ENCODE data around the gene SLC25A23. TPM values are rescaled to one million over a fixed set of nuclear protein-coding genes. Genes with fewer than 3 reads are reported as not detected.

The SLC25A23 gene
- total RNA-seq, 1 donor from 2014 or later: 116 TPM

DNA sequence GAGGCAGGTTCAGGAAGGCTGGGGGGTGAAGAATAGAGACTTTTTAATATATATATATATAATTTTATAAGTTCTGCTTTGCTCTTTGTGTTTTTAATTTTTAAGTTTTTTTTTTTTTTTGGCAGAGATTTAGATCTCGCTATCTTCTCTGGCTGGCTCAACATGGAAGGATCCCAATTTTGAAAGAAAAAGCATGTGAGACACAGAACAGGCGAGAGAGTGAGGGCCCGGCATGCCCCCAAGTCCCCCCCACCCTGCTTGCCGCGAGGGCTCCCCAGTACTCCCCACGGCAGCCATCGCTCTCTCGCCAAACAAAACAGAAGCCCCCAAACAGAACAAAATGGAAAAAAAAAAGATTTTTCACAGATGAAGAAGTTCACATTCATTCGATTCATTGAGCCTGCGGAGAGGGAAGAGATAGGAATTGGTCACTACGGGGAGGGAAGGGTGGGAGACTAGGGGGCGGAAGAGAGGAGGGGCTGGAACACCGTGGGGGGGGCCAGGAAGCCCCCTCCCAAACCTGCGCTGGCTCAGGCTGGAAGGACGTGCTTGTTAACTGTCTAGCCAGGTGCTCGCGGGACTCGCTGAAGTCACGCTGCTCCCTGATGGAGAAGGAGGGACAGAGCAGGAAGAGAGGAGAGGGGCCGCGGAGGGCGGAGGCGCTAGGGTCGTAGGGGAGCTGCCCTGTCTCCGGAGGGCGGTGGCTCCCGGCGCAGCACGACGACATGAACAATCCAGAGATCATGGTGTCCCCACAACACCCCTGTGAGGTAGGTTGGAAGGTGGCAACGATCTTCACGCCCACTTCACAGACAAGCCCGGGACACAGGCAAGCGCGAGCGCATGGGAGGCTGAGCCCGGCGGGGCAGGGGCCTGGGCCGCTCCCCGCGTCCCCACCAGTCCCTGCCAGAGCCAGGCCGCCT is 45.6 kb downstream of the SLC25A23 start:
- Histone ChIP-seq H3K36me3 (peaks cover 50% of the 10 kb centered on the region), H3K4me3 (no peak overlapping the region), H3K4me1 (peaks cover 19% of the 10 kb centered on the region), H3K9me3 (replicated peaks) (no peaks in the 10 kb centered on the region), H3K27ac (replicated peaks) (peak overlapping the region; percentile 30), H3K27me3 (ENCODE audit: low read depth) (no peaks in the 10 kb centered on the region)
- TF ChIP-seq, protein P1, sequence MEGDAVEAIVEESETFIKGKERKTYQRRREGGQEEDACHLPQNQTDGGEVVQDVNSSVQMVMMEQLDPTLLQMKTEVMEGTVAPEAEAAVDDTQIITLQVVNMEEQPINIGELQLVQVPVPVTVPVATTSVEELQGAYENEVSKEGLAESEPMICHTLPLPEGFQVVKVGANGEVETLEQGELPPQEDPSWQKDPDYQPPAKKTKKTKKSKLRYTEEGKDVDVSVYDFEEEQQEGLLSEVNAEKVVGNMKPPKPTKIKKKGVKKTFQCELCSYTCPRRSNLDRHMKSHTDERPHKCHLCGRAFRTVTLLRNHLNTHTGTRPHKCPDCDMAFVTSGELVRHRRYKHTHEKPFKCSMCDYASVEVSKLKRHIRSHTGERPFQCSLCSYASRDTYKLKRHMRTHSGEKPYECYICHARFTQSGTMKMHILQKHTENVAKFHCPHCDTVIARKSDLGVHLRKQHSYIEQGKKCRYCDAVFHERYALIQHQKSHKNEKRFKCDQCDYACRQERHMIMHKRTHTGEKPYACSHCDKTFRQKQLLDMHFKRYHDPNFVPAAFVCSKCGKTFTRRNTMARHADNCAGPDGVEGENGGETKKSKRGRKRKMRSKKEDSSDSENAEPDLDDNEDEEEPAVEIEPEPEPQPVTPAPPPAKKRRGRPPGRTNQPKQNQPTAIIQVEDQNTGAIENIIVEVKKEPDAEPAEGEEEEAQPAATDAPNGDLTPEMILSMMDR (IDR thresholded peaks at IDR 0.05; ENCODE audit: borderline replicate concordance): no peak
- DNase-seq: no peak
- intact Hi-C loops (cut with micrococcal nuclease): no loop called here

DNA sequence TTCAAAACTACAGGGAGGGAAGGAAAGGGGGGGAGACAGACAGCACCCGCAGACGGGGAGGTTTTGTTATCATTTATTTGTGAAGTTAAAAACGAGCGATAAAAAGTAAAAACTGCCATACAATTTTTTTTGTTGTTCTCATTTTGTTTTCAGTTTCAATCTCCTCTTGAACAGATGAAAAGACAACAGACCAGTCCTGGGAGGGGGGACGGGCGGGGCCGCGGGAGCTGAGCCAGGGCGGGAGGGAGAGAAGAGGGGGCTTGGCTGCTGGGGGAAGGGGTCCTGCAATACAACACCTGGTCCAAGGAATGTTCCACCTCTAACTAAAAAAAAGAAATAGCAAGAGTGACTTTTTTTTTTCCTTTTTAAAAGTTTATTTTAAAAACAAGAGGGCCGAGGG is 46.3 kb downstream of the SLC25A23 start:
- DNase-seq: no peak
- TF ChIP-seq, protein P1 (IDR thresholded peaks at IDR 0.05; ENCODE audit: borderline replicate concordance): no peak
- H3K36me3 ChIP-seq: peaks cover 43% of the 10 kb centered on the region
- no peaks in the 10 kb centered on the region for H3K9me3 ChIP-seq (replicated peaks)
- H3K27ac ChIP-seq (replicated peaks): peak overlapping the region; percentile 30
- no peak overlapping the region for H3K4me3 ChIP-seq
- intact Hi-C loops (cut with micrococcal nuclease): no loop called here
- H3K4me1 ChIP-seq: peaks cover 19% of the 10 kb centered on the region
- no peaks in the 10 kb centered on the region for H3K27me3 ChIP-seq (ENCODE audit: low read depth)

DNA sequence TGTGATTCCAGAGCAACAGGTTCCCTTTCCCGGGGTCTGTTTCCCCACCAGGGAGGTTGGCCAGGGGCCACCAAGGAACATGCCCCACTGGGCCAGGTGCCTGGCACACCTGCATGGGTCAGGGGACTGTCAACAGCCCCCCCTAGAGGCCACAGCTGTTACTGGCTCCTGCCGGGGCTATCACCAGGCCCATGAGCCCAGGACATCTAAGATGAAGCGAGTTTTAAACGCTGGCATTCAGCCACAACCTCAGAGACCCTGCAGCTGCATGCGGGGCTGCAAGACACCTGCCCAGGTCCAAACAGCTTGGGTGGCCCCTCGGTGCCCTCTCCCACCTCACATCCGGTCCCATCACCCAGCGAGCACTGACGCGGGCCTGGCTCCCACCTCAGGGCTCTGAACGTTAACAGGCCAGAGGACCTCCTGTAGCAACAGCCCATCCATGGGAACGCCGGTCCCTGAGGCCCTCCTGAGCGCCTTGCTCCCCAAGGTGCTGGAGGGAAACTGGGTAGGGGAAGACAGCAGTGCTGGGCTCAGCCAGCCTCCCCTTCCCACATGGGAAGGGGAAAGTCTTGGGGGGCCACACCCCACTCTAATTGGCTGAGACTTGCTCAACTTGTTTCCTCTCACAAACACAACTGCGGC is 47.0 kb downstream of the SLC25A23 start:
- Histone ChIP-seq H3K36me3 (peaks cover 36% of the 10 kb centered on the region), H3K4me1 (peaks cover 19% of the 10 kb centered on the region), H3K27me3 (ENCODE audit: low read depth) (no peaks in the 10 kb centered on the region), H3K27ac (replicated peaks) (peak overlapping the region; percentile 30), H3K4me3 (no peak overlapping the region), H3K9me3 (replicated peaks) (no peaks in the 10 kb centered on the region)
- TF ChIP-seq, protein P1 (IDR thresholded peaks at IDR 0.05; ENCODE audit: borderline replicate concordance): peak; percentile 60
- no peak for DNase-seq
- intact Hi-C loops (cut with micrococcal nuclease): no loop called here

DNA sequence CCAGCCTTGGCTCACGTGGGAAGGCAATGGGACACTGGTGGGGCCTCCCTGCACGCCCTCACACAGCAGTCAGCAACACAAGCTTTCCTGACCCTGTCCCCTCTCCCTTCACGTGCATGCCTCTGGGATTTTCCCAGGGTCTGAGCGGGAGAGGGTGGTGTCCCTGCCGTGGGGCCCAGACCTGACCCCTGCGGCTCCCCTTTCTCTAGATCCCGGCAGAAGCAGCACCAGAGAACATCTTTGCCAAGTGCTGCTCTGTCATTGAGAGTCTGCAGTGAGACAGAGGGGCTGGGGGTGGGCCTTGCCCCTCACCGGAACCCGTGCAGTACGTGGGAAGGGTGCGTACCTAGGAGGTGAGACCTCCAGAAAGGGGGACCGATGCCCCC is 47.5 kb downstream of the SLC25A23 start:
- DNase-seq: no peak
- Histone ChIP-seq H3K4me3 (no peak overlapping the region), H3K27ac (replicated peaks) (peak overlapping the region; percentile 30), H3K27me3 (ENCODE audit: low read depth) (no peaks in the 10 kb centered on the region), H3K36me3 (peaks cover 31% of the 10 kb centered on the region), H3K9me3 (replicated peaks) (no peaks in the 10 kb centered on the region), H3K4me1 (peaks cover 19% of the 10 kb centered on the region)
- TF ChIP-seq, protein P1 (IDR thresholded peaks at IDR 0.05; ENCODE audit: borderline replicate concordance): no peak
- intact Hi-C loops (cut with micrococcal nuclease): no loop called here

DNA sequence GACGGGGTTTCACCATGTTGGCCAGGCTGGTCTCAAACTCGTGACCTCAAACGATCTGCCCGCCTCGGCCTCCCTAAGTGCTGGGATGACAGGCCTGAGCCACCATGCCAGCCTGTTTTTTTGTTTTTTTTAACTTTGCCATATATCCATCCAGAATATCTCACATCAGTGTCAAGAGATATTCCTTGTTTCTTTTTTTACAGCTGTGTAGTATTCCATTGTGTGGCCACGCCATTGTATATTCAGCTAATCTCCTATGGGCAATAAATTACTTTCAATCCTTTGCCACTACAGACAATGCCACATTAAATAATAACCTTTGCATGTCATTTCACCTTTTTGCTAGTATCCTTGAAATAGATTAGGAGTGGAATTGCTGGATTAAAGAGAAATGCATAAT is 50.2 kb downstream of the SLC25A23 start:
- Histone ChIP-seq H3K27ac (replicated peaks) (no peak overlapping the region), H3K4me3 (no peak overlapping the region), H3K4me1 (peaks cover 19% of the 10 kb centered on the region), H3K36me3 (peaks cover 4% of the 10 kb centered on the region), H3K27me3 (ENCODE audit: low read depth) (no peaks in the 10 kb centered on the region), H3K9me3 (replicated peaks) (no peaks in the 10 kb centered on the region)
- intact Hi-C loops (cut with micrococcal nuclease): no loop called here
- DNase-seq: no peak
- TF ChIP-seq, protein P1 (IDR thresholded peaks at IDR 0.05; ENCODE audit: borderline replicate concordance): no peak

Measured in left ventricle myocardium inferior (tissue), 1 donor.